Osteoblast (primary cell): ENCODE measurements around the gene GSK3A. TPM values are rescaled to one million over a fixed set of nuclear protein-coding genes. Genes with fewer than 3 reads are reported as not detected.

ENCODE experiments used
- DNase-seq: peaks from one replicate; pipeline ENCODE4 v3.0.0; 2011; ENCODE audit warnings: low spot score, mixed read lengths; ENCODE audit not compliant: insufficient read length; ENCODE audit errors: missing footprints
- H2AFZ ChIP-seq: 2 replicates; pipeline ENCODE4 v1.6.0; 2011; ENCODE audit warnings: mild to moderate bottlenecking, low read length
- H3K27ac ChIP-seq: 2 replicates; pipeline ENCODE4 v1.5.1; 2011; ENCODE audit warnings: mild to moderate bottlenecking, low read depth, low read length, moderate library complexity
- H3K27me3 ChIP-seq: 2 replicates; pipeline ENCODE4 v1.6.0; 2012; ENCODE audit warnings: mild to moderate bottlenecking, control low read depth, inconsistent platforms, low read length, moderate library complexity; ENCODE audit not compliant: insufficient read depth
- H3K36me3 ChIP-seq: 2 replicates; pipeline ENCODE4 v1.5.1; 2011; ENCODE audit warnings: mild to moderate bottlenecking, low read length, control low read depth, moderate library complexity; ENCODE audit not compliant: insufficient read depth
- H3K4me1 ChIP-seq: 2 replicates; pipeline ENCODE4 v1.5.1; 2011; ENCODE audit warnings: mild to moderate bottlenecking, low read length, control low read depth, moderate library complexity; ENCODE audit not compliant: insufficient read depth
- H3K4me2 ChIP-seq: 2 replicates; pipeline ENCODE4 v1.6.0; 2011; ENCODE audit warnings: mild to moderate bottlenecking, low read length; ENCODE audit not compliant: insufficient read depth
- H3K4me3 ChIP-seq: fragments of 200-600 bp; sonication (generic); 3 replicates; pipeline ENCODE4 v1.5.1; 2012; ENCODE audit warnings: mild to moderate bottlenecking, low read length, inconsistent platforms; ENCODE audit not compliant: insufficient read depth
- H3K79me2 ChIP-seq: 2 replicates; pipeline ENCODE4 v1.6.0; 2012; ENCODE audit warnings: mild to moderate bottlenecking, low read length, control low read depth, inconsistent platforms; ENCODE audit not compliant: insufficient read depth
- H3K9me3 ChIP-seq: 2 replicates; pipeline ENCODE4 v1.5.1; 2011; ENCODE audit warnings: low read depth, low read length, control low read depth
- H4K20me1 ChIP-seq: 2 replicates; pipeline ENCODE4 v1.6.0; 2012; ENCODE audit warnings: mild to moderate bottlenecking, low read length, control low read depth; ENCODE audit not compliant: insufficient read depth
- total RNA-seq: library from RNA; depleted of rRNA; stranded (reverse); fragments of >200 nt; gene quantifications from 2 replicates; pipeline ENCODE4 v1.2.3, GENCODE V29; 2012
- TF ChIP-seq, protein P1 (sequence below): IDR thresholded peaks from 2 replicates; pipeline ENCODE4 v1.5.1; 2011; ENCODE audit warnings: mild to moderate bottlenecking, low read depth, low read length, moderate library complexity; ENCODE audit errors: extremely low read depth

GSK3A gene
- total RNA-seq, 1 donor: 18.1 TPM

DNA sequence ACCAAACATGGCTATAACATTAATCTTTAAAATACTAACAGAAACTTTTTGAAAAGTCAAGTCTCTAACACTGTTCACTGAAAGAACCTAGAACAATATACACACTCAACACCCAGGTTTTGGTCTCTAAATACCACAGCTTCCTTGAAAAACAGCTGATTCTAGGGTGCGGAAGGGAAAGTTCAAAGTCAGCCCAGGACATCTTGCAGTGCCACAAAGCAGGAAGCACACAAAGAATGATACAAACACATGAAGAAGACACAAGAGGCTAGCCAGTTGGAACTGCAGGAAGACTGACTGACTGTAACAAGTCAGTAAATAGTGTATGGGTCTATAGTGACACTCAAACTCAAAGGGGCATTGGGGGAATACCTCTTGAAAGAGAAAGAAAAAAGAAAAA, 29.5 kb downstream of the GSK3A start:
- H3K79me2 ChIP-seq: peaks cover 65% of the 10 kb centered on the region
- H3K36me3 ChIP-seq: peaks cover 41% of the 10 kb centered on the region
- TF ChIP-seq, protein P1, sequence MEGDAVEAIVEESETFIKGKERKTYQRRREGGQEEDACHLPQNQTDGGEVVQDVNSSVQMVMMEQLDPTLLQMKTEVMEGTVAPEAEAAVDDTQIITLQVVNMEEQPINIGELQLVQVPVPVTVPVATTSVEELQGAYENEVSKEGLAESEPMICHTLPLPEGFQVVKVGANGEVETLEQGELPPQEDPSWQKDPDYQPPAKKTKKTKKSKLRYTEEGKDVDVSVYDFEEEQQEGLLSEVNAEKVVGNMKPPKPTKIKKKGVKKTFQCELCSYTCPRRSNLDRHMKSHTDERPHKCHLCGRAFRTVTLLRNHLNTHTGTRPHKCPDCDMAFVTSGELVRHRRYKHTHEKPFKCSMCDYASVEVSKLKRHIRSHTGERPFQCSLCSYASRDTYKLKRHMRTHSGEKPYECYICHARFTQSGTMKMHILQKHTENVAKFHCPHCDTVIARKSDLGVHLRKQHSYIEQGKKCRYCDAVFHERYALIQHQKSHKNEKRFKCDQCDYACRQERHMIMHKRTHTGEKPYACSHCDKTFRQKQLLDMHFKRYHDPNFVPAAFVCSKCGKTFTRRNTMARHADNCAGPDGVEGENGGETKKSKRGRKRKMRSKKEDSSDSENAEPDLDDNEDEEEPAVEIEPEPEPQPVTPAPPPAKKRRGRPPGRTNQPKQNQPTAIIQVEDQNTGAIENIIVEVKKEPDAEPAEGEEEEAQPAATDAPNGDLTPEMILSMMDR: no peak
- H3K4me3 ChIP-seq: no peak overlapping the region
- H3K9me3 ChIP-seq: no peaks in the 10 kb centered on the region
- no peak overlapping the region for H3K27ac ChIP-seq
- H3K4me2 ChIP-seq: no peak overlapping the region
- H3K27me3 ChIP-seq: no peaks in the 10 kb centered on the region
- H2AFZ ChIP-seq: no peak overlapping the region
- DNase-seq: no peak
- peaks cover 15% of the 10 kb centered on the region for H3K4me1 ChIP-seq
- H4K20me1 ChIP-seq: peaks cover 18% of the 10 kb centered on the region

DNA sequence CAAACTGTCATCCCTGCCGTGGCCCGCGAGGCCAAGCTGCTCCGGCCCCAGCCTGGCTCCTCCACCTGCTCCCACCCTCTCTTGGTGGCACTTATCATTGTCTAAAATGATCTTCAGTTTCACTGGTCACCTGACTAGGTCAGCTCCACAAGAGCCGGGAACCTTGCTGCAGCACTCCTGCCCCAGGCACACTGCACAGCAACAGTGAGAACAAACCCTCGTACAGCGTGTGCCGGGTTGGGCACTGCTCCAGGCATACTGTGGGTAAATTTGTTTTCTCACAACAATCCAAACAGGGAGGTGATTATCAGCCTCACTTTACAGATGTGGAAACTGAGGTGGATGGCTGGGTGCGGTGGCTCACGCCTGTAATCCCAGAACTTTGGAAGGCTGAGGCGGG, 33.8 kb downstream of the GSK3A start:
- peaks cover 49% of the 10 kb centered on the region for H3K79me2 ChIP-seq
- H3K9me3 ChIP-seq: no peaks in the 10 kb centered on the region
- H3K4me2 ChIP-seq: no peak overlapping the region
- no peak overlapping the region for H2AFZ ChIP-seq
- no peaks in the 10 kb centered on the region for H3K27me3 ChIP-seq
- peak overlapping the region; percentile 75 for H3K27ac ChIP-seq
- peak; percentile 8 for DNase-seq
- peaks cover 28% of the 10 kb centered on the region for H3K4me1 ChIP-seq
- H4K20me1 ChIP-seq: peaks cover 6% of the 10 kb centered on the region
- H3K4me3 ChIP-seq: no peak overlapping the region
- peaks cover 38% of the 10 kb centered on the region for H3K36me3 ChIP-seq
- TF ChIP-seq, protein P1: no peak

DNA sequence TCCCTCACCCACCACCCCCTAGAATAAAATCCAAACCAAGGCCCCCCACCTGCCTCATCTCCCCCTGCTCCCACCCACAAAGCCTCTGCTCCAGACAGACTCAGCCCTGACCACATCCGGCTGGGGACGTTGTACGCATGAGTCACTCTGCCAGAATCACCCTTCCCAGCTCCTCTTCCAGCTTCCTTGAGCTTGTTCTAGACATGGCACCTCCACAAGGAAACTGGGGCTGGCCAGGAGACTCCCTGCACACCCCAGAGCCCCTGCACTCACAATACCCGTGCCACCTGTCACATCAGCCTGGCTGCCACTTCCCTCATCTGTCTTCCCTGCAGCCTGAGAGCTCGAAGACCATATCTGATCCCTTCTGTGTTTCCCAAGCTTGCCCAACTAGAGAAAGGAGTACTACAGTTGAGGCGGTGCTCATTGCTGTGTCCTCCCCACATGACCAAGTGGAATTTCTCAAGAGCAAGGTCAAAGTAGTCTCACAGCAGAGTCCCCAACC, 34.6 kb downstream of the GSK3A start:
- H3K79me2 ChIP-seq: peaks cover 48% of the 10 kb centered on the region
- TF ChIP-seq, protein P1: no peak
- H3K4me2 ChIP-seq: peak overlapping the region; percentile 58
- no peaks in the 10 kb centered on the region for H3K27me3 ChIP-seq
- peak overlapping the region; percentile 75 for H3K27ac ChIP-seq
- DNase-seq: peak; percentile 99
- H3K4me1 ChIP-seq: peaks cover 28% of the 10 kb centered on the region
- H3K9me3 ChIP-seq: no peaks in the 10 kb centered on the region
- H3K36me3 ChIP-seq: peaks cover 39% of the 10 kb centered on the region
- H3K4me3 ChIP-seq: no peak overlapping the region
- peaks cover 6% of the 10 kb centered on the region for H4K20me1 ChIP-seq
- peak overlapping the region; percentile 44 for H2AFZ ChIP-seq

DNA sequence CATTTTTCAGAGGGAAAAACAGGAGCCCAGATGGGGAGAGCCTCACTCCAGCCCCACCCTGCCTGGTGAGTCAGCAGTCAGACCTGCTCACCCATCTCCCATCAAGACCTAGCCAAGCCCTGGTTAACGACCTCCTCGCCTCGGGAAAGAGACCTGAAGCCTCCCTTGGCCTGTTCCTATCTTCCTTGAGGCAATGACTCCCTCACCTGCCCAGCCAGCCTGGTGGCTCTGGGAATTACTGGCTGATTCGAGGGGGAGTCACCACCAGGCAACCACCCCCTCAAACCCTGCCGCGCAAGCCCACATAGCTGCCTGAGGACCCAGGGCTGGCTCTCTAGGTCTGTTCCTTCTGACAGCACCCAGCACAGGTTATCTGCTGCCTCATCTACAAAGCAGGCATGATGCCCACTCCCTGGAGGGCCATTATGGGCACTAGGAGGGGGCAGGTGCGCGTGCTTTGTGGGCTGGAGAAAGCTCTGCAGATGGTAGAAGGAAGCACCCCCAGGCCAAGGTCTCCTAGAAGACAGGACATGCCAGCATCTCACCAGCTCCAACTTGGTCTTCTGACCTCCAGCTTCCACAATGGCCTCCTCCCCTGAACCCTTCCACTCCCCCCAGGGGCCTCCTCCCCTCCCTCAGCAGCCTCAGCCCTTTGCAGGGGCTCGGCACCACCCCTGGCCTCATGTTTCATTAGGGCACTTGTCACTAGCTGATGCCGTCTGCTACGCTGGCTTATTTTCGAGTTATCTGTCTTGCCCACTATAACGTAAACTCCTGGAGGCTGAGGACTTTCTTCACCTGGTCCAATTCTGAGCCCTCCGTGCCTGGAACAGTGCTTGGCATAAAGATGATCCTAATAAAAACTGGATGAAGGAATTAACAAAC, 35.3 kb downstream of the GSK3A start:
- peak; percentile 98 for DNase-seq
- H3K4me2 ChIP-seq: peak overlapping the region; percentile 58
- peak overlapping the region; percentile 75 for H3K27ac ChIP-seq
- no peaks in the 10 kb centered on the region for H3K27me3 ChIP-seq
- H2AFZ ChIP-seq: no peak overlapping the region
- no peak overlapping the region for H3K4me3 ChIP-seq
- peaks cover 38% of the 10 kb centered on the region for H3K36me3 ChIP-seq
- H3K79me2 ChIP-seq: peaks cover 47% of the 10 kb centered on the region
- TF ChIP-seq, protein P1: no peak
- H3K9me3 ChIP-seq: no peaks in the 10 kb centered on the region
- peaks cover 28% of the 10 kb centered on the region for H3K4me1 ChIP-seq
- peaks cover 6% of the 10 kb centered on the region for H4K20me1 ChIP-seq
